HL-60/S4 treated with phorbol 12-myristate 13-acetate at 8.2 ng/mL for 4 days and 3 days (cell line): ENCODE measurements around the gene MAGI3.
"Not testable (repeated sequence)": the region's sequence is repeated elsewhere in the genome, so short reads cannot be mapped to it uniquely, and the experiment has no call there.

ENCODE experiments used
- in situ Hi-C: fragments of 300-500 bp; cut with MboI; formaldehyde crosslinking; loops from 2 replicates; pipeline ENCODE4 v1.15.0; 2022; ENCODE audit warnings: low sequenced_read_pairs

The MAGI3 gene

DNA sequence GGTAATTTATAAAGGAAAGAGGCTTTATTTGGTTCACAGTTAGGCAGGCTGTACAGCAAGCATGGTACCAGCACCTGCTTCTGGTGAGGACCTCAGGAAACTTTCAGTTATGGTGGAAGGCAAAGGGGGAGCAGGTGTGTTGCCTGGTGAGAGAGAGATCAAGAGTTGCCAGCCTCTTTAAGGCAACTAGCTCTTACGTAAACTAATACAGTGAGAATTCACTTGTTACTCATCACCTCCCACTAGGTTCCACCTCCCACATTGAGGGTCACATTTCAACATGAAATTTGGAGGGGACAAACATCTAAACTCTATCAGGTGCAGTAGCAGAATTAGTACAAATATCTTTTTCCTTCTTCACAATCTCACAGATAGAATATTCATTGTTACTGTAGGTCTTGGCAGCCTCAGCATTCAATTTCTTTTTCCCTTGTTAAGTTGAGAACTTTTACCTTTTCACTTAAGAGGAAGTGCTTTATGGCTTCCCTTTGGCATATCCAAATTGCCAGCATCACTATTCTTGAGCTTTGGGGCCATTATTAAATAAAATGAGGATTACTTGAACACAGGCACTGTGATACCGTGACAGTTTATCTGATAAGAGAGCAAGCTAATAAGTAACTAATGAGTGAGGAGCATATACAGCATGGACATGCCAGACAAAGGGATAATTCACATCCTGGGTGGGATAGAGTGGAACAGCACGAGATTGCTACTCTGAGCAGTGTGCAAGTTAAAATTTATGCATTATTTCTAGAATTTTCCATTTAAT, 48.4 kb downstream of the MAGI3 start:
- in situ Hi-C loops, result no loop called here

- in situ Hi-C loops, result no loop called here
These were observed 49.0 kb downstream of the MAGI3 start for GRCh38 chr1:113439277-113439670.

DNA sequence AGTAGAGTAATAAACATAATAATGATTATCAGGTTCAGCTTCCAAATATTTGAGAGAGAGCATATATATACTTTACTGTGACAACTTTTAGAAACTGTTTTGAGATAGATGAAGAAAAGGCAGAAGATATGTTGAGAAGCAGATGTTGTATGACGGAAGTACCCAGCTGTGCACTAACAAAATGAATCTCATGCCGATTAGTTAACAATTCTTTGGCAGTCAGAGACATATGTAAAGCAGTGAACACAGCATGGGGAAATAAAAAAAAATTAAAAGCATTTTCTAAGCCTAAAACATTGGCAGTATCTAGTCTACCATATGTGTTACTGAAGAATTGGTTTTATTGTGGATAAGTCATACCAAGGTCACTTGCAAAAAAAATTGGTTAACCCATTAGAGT, 51.8 kb downstream of the MAGI3 start:
- in situ Hi-C loops, result no loop called here

GRCh38 chr1:113444857-113445256, 54.5 kb downstream of the MAGI3 start:
- in situ Hi-C loops, result no loop called here

GRCh38 chr1:113451710-113452109, 61.4 kb downstream of the MAGI3 start:
- in situ Hi-C loops, result no loop called here

DNA sequence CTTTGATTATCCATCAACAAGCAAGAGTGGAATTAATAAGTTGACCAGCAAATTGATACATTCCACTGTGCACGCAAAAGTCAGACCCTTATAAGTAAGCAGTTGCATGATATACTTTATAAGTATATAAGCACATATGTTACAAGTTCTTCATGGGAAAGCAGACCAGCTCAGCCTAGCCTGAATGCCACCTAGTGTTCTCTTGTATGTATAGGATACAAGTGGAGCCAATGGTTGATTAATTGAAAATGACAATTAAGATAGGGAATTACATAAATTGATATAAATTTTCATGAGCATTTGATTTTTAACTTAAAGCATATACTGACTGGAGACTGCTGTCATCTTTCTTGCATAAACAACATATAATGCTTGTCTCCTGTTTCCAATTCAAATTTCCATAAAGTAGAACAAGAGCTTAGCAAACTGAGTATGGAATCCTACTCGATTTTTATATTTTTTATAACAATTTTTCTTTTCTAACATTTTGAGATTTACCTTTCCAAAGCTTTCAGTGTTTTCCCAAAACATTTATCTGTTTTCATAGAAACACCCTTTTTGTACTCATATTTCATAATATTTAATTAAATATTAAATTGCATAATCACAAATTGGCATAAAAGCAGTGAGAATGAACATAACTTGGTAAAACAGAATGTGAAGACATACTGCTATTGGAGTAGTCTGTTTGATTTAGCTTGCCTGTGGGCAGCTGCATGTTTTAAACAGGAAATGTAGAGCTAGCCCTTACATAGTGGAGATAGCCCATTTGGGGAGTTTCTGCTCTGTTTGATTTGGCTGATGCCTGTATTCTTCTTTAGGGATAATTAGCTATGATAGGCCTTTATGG, 62.8 kb downstream of the MAGI3 start:
- in situ Hi-C loops, result no loop called here

DNA sequence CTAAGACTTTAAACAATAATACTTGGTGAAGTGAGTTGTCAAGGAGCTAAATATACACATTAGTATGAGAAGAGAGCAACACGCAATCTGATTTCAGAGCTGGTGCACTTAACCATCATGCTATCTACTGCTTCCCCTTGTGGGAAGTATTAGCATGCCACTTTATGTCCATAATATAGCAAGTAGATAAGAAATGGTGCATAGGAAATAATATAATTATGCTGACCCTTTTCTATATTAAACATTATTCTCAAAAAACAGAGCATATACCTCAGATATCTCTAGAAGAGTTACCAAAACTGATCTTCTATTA, 63.4 kb downstream of the MAGI3 start:
- in situ Hi-C loops, result no loop called here

DNA sequence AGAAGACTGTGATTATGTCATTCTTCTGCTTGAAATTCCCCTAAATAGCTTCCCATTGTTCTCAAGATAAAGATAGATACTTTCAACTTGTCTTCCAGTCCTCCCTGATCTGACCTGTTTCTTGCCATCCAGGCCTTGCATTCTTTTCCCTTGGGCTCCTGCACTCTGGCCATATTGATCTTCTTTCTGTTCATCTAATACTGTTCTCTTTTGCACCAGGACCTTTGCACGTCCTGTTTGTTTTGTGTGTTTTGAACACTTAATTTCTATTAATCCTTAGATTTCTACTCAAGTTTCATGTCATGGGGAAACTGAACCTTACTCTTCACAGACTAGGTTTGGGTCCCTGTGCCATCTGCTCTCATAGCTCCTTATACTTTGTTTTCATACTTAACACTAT, 65.1 kb downstream of the MAGI3 start:
- in situ Hi-C loops, result no loop called here

- in situ Hi-C loops, result no loop called here
These were observed 66.7 kb downstream of the MAGI3 start for GRCh38 chr1:113456967-113457366.

GRCh38 chr1:113459279-113459678, 69.0 kb downstream of the MAGI3 start:
- in situ Hi-C loops, result no loop called here

- in situ Hi-C loops, result no loop called here
These were observed 77.7 kb downstream of the MAGI3 start for GRCh38 chr1:113467991-113468390.

DNA sequence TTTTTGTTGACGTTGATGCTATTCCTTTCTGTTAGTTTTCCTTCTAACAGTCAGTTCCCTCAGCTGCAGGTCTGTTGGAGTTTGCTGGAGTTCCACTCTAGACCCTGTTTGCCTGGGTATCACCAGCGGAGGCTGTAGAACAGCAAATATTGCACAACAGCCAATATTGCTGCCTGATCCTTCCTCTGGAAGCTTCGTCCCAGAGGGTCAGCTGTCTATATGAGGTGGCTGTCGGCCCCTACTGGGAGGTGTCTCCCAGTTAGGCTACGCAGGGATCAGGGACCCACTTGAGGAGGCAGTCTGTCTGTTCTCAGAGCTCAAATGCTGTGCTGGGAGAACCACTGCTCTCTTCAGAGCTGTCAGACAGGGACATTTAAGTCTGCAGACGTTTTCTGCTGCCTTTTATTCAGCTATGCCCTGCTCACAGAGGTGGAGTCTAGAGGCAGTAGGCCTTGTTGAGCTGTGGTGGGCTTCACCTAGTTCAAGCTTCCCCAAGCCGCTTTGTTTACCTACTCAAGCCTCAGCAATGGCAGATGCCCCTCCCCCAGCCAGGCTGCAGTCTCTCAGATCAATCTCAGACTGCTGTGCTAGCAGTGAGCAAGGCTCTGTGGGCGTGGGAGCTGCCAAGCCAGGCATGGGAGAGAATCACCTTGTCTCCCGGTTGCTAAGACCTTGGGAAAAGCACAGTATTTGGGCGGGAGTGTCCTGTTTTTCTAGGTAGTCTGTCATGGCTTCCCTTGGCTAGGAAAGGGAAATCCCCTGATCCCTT, 88.3 kb downstream of the MAGI3 start:
- in situ Hi-C loops, result not testable (repeated sequence)

DNA sequence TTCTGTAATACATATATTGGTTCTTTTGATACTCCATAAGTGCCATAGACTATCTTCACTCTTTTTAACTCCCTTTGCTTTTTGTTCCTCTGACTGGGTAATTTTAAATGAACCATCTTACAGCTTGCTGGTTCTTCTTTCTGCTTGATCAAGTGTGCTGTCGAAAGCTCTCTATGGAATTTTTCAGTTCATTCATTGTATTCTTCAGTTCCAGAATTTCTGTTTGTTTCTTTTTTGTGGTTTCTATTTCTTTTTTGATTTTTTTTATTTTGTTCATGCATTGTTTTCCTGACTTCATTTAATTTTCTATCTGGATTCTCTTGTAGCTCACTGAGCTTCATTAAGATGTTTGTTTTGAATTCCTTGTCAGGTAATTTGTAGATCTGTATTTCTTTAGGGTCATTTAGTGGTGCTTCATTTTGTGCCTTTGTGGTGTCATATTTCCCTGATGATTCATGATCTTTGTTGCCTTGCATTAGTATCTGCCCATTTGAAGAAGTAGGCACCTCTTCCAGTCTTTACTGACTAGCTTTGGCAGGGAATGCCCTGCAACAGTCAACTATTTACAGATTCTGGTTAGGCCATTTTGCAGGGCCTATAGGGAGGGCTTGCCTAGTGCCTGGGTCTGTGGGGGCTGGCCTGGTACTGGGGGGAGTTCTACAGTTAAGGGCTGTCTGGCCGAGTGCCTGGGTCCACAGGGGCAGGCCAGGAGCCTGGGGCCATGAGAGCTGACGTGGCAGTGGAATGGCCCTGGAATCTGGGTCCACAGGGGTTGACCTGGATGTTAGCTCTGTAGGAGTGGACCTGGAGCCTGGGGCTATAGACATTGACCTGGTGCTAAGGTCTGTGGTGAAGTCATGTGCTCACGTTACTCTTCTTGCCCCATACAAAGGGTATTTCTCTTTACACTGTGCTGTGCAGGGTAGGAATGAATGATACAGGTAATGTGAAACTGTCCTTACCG, 89.7 kb downstream of the MAGI3 start:
- in situ Hi-C loops, result no loop called here

DNA sequence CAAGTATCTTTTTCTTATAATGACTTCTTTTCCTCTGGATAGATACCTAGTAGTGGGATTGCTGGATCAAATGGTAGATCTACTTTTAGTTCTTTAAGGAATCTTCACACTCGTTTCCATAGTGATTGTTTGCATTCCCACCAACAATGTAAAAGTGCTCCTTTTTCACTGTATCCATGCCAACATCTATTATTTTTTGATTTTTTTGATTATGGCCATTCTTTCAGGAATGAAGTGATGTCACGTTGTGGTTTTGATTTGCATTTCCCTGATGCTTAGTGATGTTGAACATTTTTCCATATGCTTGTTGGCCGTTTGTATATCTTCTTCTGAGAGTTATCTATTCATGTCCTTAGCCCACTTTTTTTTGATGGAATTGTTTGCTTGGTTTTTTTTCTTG, 94.8 kb downstream of the MAGI3 start:
- in situ Hi-C loops, result not testable (repeated sequence)

DNA sequence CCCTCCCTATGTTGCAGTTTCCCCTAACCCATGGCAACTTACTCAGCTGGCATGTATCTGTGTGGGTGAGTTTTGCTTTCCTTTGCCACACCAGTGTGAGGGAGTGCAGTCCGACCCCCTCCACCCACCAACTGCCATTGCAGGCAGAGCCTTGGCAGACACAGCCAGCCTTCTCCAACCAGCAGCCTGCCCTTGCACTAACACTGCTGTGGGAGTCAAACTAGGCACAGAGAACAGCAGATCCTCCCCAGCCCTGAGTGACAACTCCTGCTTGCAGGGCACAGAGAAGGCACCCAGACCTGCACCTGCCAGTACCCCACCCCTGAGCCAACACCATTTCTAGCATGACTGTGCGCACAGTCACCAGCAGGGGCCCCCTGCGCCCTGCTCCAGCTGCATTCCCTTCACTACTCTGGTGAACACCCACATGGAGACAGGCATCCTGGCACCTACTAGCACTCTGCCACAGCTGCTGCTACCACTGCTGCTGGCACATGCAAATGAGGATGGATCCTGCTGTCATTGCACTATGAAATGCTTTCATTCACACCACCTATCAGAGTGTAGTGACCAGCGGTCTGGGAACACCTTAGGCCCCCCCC, 98.4 kb downstream of the MAGI3 start:
- in situ Hi-C loops, result no loop called here

DNA sequence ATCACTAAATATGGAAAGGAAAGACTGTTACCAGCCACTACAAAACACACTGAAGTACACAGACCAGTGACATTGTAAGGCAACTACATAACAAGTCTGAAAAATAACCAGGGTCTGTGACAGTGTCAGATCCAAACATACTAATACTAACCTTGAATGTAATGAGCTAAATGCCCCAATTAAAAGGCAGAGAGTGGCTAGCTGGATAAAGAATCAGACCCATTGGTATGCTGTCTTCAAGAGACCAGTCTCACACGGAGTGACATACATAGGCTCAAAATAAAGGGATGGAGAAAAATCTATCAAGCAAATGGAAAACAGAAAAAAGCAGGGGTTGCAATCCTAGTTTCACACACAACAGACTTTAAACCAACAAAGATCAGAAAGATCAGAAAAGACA, 100.1 kb downstream of the MAGI3 start:
- in situ Hi-C loops, result no loop called here

DNA sequence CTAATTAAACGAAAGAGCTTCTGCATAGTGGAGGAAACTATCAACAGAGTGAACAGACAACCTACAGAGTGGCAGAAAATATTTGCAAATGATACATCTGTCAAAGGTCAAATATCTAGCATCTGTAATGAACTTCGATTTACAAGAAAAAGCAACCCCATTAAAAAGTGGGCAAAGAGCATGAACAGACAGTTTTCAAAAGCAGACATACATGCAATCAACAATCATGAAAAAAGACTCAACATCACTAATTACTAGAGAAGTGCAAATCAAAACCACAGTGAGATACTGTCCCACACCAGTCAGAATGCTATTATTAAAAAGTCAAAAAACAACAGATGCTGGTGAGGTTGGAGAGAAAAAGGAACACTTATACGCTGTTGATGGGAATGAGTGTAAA, 103.2 kb downstream of the MAGI3 start:
- in situ Hi-C loops, result no loop called here

- in situ Hi-C loops, result no loop called here
These were observed 115.0 kb downstream of the MAGI3 start for GRCh38 chr1:113505357-113505756.

DNA sequence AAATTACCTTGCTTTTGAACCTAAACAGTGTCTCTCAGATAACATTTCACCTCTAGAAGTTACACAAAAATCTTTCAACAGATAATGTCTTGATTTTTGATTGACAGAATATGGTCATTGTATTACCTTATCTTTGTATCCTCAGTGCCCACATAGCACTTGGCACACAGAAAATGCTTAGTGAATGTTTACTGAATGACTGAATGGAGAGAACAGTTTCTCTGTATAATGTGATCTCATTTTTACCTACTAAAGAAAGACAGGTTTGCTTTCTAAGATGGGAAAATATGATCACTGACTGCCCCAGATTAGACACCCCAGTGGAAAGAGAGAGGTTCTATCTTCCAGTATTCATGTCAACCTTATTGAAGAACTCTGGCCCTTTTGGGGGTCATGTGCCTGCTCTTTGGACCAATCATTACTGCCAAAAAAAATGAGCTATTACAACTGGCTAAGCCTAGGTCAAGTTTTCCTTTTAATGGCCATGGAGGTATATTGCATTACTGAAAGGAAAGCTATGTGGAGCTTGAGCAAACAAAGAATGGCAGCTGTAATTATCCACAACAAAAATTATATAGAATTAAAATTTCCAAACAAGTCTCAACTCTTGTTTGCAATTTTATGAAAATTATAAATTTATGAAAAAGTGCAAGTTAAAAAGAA, 117.4 kb downstream of the MAGI3 start:
- in situ Hi-C loops, result no loop called here
